Left forelimb (tissue), 1 donor: ENCODE data around the gene NDUFS6.
"Not testable (repeated sequence)": the region's sequence is repeated elsewhere in the genome, so short reads cannot be mapped to it uniquely, and the experiment has no call there.

Source experiments
- DNase-seq: peaks from one replicate; pipeline ENCODE4 v3.0.0-alpha.2; 2018; ENCODE audit warnings: low spot score

Gene NDUFS6

GRCh38 chr5:1815881-1816292 is 14.7 kb downstream of the NDUFS6 start:
- no peak for DNase-seq

- not testable (repeated sequence) for DNase-seq
Measured at GRCh38 chr5:1816495-1817089, 15.4 kb downstream of the NDUFS6 start.

- DNase-seq = no peak
Measured at GRCh38 chr5:1817261-1818043, 16.2 kb downstream of the NDUFS6 start.

GRCh38 chr5:1818784-1819183 is 17.6 kb downstream of the NDUFS6 start:
- no peak for DNase-seq

- DNase-seq = no peak
Measured at GRCh38 chr5:1819458-1819857, 18.3 kb downstream of the NDUFS6 start.

GRCh38 chr5:1820381-1820780 is 19.2 kb downstream of the NDUFS6 start:
- no peak for DNase-seq

GRCh38 chr5:1820926-1821325 is 19.7 kb downstream of the NDUFS6 start:
- DNase-seq = no peak

- no peak for DNase-seq
Measured at GRCh38 chr5:1821862-1822261, 20.7 kb downstream of the NDUFS6 start.

GRCh38 chr5:1823381-1824034 is 22.3 kb downstream of the NDUFS6 start:
- no peak for DNase-seq

GRCh38 chr5:1824109-1824821 is 23.1 kb downstream of the NDUFS6 start:
- DNase-seq = no peak

GRCh38 chr5:1824903-1825841 is 24.0 kb downstream of the NDUFS6 start:
- DNase-seq = no peak

- no peak for DNase-seq
Measured at GRCh38 chr5:1826235-1826980, 25.2 kb downstream of the NDUFS6 start.

- DNase-seq = no peak
Measured at GRCh38 chr5:1827025-1827885, 26.0 kb downstream of the NDUFS6 start.

GRCh38 chr5:1827886-1828397 is 26.7 kb downstream of the NDUFS6 start:
- no peak for DNase-seq

- DNase-seq = no peak
Measured at GRCh38 chr5:1830571-1831228, 29.5 kb downstream of the NDUFS6 start.

- DNase-seq = no peak
Measured at GRCh38 chr5:1831257-1831656, 30.1 kb downstream of the NDUFS6 start.

- peak; percentile 61 for DNase-seq
Measured at GRCh38 chr5:1831677-1832313, 30.6 kb downstream of the NDUFS6 start.

GRCh38 chr5:1832511-1833250 is 31.5 kb downstream of the NDUFS6 start:
- no peak for DNase-seq
